GM15510 (cell line): ENCODE results near the gene KRTDAP.

Experiments used
- POLR2A ChIP-seq: IDR thresholded peaks from 3 replicates; pipeline ENCODE4 v1.6.1; 2011; ENCODE audit warnings: borderline replicate concordance; ENCODE audit not compliant: insufficient read length; ENCODE audit errors: extremely low read depth

Gene KRTDAP

GRCh38 chr19:35521124-35521743 is 31.0 kb upstream of the KRTDAP start:
- TF ChIP-seq POLR2A = no peak

- TF ChIP-seq POLR2A = no peak
Measured at GRCh38 chr19:35519291-35519690, 29.0 kb upstream of the KRTDAP start.

- TF ChIP-seq POLR2A = no peak
Measured at GRCh38 chr19:35518313-35518712, 28.0 kb upstream of the KRTDAP start.

GRCh38 chr19:35517342-35517741 is 27.1 kb upstream of the KRTDAP start:
- TF ChIP-seq POLR2A = no peak

- no peak for TF ChIP-seq POLR2A
Measured at GRCh38 chr19:35516310-35516709, 26.0 kb upstream of the KRTDAP start.

GRCh38 chr19:35514282-35514809 is 24.1 kb upstream of the KRTDAP start:
- no peak for TF ChIP-seq POLR2A

GRCh38 chr19:35513628-35514281 is 23.5 kb upstream of the KRTDAP start, which contains the start of gene DMKN:
Gene DMKN, minus strand, starts transcription at chr19:35513649. Its CDS starts 174 bp downstream, at chr19:35513475.
- no peak for TF ChIP-seq POLR2A

GRCh38 chr19:35512831-35513627 is 22.8 kb upstream of the KRTDAP start:
- no peak for TF ChIP-seq POLR2A

GRCh38 chr19:35511337-35511736 is 21.1 kb upstream of the KRTDAP start:
- no peak for TF ChIP-seq POLR2A

- TF ChIP-seq POLR2A = no peak
Measured at GRCh38 chr19:35510626-35510964, 20.3 kb upstream of the KRTDAP start.

GRCh38 chr19:35509861-35510625 is 19.8 kb upstream of the KRTDAP start:
- no peak for TF ChIP-seq POLR2A

GRCh38 chr19:35509018-35509652 is 18.9 kb upstream of the KRTDAP start:
- TF ChIP-seq POLR2A = no peak

- TF ChIP-seq POLR2A = no peak
Measured at GRCh38 chr19:35508129-35508528, 17.9 kb upstream of the KRTDAP start.

- no peak for TF ChIP-seq POLR2A
Measured at GRCh38 chr19:35507561-35507960, 17.3 kb upstream of the KRTDAP start.
